Right renal cortex interstitium (tissue), 3 donors: ENCODE results near the gene PRAMEF15. TPM values are rescaled to one million over a fixed set of nuclear protein-coding genes. Genes with fewer than 3 reads are reported as not detected.
"Not testable (repeated sequence)": the region's sequence is repeated elsewhere in the genome, so short reads cannot be mapped to it uniquely, and the experiment has no call there.

Source experiments
- DNase-seq, 3 donors: peaks; one replicate each; pipeline ENCODE4 v3.0.0-alpha.2; 2013; ENCODE audit warnings: low read depth in 3 of 3, low spot score in 2 of 3
- polyA plus RNA-seq, 3 donors: library from polyadenylated mRNA; unstranded; fragments of 120-200 nt; gene quantifications; one replicate each; pipeline ENCODE4 v1.2.1, GENCODE V29; 2013; ENCODE audit not compliant: insufficient read length in 3 of 3

Gene PRAMEF15
- polyA plus RNA-seq: not detected

DNA sequence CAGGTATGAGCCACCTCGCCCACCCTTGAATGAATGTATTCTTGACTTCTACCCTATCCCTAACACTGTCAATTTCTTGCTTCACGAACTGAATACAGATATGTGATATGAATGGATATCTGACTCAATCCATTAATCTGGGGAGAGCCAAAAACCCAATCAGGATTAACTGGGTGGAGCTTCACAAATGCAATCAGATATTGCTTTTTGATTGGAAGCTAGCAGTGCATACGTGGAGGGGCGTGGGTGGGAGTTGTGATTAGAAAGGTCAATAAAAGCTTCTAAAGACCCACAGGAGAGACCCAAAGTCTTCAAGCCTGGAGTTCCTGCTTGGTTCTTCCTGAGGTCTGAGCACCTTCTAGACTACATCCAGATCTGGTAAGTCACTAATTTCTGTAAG, at the start of gene PRAMEF15:
Gene PRAMEF15, plus strand, starts transcription at position 301 of the 400 bp plus-strand sequence. CDS start 2,827 bp downstream, outside the sequence.
- DNase-seq: not testable (repeated sequence)

- DNase-seq: not testable (repeated sequence)
Measured at GRCh38 chr1:13277016-13277415, 38.4 kb upstream of the PRAMEF15 start.

DNA sequence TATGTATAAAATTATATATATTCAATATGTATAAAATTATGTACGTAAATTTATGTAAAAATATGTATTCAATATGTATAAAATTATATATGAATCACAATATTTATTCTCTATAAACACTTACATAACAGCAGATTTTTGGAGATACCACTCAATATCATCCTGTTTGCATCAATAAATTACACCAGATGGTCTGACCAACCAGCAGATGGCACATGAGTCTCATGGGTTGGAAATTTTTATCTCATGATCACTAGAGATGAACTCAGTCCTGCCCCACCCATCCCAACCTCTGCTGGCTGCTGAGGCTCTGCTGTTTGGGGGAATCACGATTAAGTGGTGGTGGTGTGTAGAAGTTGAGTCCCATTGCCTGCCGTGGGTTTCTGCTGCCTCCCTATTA, 35.8 kb upstream of the PRAMEF15 start:
- not testable (repeated sequence) for DNase-seq

GRCh38 chr1:13285037-13285436, 30.3 kb upstream of the PRAMEF15 start, which contains the start of gene PRAMEF8:
TSS of gene PRAMEF8 (minus strand) at chr1:13285137. CDS start at chr1:13284091, 1,046 bp downstream.
- not testable (repeated sequence) for DNase-seq

GRCh38 chr1:13289030-13289429, 26.4 kb upstream of the PRAMEF15 start:
- DNase-seq: not testable (repeated sequence)

DNA sequence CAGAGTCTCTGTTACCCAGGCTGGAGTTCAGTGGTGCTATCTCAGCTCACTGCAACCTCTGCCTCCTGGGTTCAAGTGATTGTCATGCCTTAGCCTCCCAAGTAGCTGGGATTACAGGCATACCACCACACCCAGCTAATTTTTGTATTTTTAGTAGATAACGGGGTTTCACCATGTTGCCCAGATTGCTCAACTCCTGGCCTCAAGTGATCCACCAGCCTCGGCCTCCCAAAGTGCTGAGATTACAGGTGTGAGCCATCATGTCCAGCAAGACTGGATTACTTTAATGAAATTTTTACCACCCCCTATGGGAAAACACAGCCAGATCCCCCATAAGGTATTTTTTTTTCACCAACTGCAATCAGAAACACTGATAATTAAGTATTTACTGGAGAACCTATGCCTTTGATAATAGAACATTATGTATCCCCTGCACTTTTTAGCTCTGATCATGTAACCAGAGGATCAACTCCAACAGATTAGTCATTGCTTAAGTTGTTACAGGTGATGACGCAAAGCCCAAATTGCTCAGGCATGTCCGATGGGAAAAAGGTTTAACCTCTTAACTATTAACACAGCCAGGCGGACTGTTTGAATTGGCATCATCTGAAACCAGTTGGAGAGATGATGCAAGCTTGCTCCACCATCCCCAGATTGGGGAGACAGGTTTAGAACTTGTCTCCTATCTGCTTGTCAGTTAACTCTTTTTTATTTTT, 18.0 kb upstream of the PRAMEF15 start:
- DNase-seq: not testable (repeated sequence)

GRCh38 chr1:13298699-13299098, 16.7 kb upstream of the PRAMEF15 start:
- not testable (repeated sequence) for DNase-seq

DNA sequence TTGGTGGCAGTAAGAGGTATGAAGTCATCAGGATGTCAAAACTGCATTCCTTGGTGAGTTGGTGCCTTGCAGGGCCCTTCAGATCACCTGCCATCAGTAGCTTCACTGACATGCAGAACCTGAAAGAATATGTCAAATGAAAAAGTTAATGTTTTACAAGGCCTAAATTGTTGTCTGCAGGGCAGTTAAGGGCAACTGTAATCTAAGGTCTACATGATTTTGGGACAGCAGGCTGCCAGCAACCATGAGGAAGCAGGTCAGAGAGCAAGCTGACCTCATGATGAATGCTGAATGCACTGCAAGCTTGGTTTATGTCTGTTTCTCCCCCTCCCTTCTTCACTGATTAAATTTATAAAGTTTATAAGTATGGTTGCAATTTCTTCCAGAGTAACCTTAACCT, 13.2 kb upstream of the PRAMEF15 start:
- not testable (repeated sequence) for DNase-seq

GRCh38 chr1:13303239-13303638, 12.1 kb upstream of the PRAMEF15 start, which contains the start of gene PRAMEF33:
TSS of gene PRAMEF33 (plus strand) at chr1:13303539. CDS start at chr1:13305955, 2,416 bp downstream.
- not testable (repeated sequence) for DNase-seq

DNA sequence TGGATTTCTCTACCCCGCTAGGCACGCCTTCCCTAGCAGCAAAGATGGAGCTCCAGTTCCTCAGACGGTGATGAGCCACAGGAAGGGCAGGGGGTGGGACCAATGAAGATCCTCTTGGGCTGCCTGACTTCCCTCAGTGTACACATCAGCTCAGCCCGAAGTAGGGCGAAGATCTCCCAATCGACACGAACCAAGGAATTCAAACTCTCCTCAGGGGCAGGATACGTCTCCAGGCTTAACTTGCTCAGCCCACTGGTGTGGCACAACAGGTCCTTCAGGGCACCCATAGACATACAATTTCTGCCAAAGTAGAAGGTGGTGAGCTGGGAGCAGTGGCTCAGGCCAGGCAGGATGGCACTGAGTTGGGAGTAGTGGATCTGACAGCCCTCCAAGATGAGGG, 27.1 kb downstream of the PRAMEF15 start:
- not testable (repeated sequence) for DNase-seq

DNA sequence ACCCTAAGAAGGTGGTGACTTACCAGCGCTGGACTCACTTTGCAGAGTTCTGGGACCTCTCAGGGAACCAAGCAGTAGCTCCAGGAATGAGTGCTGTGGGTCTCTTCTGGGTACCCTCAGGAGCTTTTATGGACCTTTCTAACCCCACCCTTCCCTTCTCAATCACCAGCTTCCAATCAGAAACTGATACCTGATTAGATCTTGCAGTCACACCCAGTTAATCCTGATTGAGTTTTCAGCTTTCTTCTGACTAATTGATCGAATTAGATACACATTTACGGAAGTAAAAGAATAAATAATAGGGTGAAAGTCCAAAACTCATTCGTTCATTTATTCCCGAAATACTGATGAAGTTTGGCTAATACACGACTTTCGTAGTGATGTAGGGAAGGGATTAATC, 31.7 kb downstream of the PRAMEF15 start, which contains the start of gene PRAMEF14:
Gene PRAMEF14, minus strand, starts transcription at position 101 of the 400 bp plus-strand sequence. CDS start 1,820 bp downstream, outside the sequence.
- DNase-seq: not testable (repeated sequence)

GRCh38 chr1:13353476-13353875, 38.1 kb downstream of the PRAMEF15 start:
- DNase-seq: not testable (repeated sequence)

DNA sequence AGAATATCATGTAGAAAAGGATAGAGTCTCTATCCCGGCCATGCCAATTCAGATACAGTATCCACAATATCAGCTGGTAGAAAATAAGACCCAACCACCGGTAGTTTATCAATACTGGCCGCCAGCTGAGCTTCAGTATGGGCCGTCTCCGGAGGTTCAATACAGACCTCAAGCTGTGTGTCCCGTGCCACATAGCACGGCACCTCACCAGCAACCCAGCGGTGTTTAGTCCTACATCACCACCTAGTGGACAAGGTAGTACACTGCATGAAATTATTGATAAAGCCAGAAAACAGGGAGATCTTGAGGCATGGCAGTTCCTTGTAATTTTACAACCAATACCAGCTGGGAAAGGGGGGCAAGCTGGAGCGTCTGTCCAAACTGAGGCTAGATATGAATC, 39.1 kb downstream of the PRAMEF15 start:
- not testable (repeated sequence) for DNase-seq

DNA sequence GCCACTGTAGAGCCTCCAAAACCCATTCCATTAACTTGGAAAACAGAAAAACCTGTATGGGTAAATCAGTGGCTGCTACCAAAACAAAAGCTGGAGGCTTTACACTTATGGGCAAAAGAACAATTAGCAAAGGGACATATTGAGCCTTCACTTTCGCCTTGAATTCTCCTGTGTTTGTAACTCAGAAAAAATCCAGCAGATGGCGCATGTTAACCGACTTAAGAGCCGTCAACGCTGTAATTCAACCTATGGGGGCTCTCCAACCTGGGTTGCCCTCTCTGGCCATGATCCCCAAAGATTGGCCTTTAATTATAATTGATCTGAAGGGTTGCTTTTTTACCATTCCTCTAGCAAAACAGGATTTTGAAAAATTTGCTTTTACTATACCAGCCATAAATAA, 41.4 kb downstream of the PRAMEF15 start:
- peak; percentile 5 to 29 (median 26) for DNase-seq

- not testable (repeated sequence) for DNase-seq
Measured at GRCh38 chr1:13362364-13362763, 47.0 kb downstream of the PRAMEF15 start.

DNA sequence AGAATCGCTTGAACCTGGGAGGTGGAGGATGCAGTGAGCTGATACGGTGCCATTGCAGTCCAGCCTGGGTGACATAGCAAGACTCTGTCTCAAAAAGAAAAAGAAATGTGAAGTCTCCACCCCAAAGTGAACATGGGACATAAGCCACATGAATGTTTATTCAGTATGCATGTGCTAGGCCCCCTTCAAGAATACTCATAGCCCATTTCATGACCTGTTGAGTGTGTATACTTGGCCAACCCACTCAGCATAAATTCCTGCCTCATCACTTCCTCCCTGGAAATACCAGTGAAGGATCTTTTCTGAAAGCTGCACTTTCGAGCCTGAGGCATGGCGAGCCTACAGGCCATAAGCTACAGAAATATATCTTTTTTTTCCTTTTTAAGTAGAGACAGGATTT, 49.5 kb downstream of the PRAMEF15 start:
- DNase-seq: not testable (repeated sequence)

DNA sequence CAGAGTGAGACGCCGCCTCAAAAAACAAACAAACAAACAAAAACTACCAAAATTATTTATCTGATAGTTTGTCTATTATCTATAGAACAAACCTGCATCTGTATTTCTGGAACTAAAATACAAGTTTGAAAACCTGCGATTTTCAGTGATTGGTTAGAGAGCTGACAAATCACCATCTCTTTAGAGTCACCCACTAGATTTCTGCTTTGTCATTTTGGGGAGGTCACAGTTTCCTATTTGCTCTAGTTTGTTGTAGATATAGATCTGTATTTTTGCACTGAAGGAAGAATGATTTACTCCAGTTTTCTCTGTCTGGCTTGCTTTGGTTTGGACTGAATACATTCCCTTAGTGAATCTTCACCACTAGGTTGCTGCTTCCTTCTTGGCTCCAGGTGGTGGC, 51.2 kb downstream of the PRAMEF15 start:
- not testable (repeated sequence) for DNase-seq

- not testable (repeated sequence) for DNase-seq
Measured at GRCh38 chr1:13368544-13368943, 53.2 kb downstream of the PRAMEF15 start.
